Heart right ventricle (tissue), 16 donors: Measurements from ENCODE around the gene MLXIPL. TPM values are rescaled to one million over a fixed set of nuclear protein-coding genes. Genes with fewer than 3 reads are reported as not detected.
"Not testable (repeated sequence)": the region's sequence is repeated elsewhere in the genome, so short reads cannot be mapped to it uniquely, and the experiment has no call there.

ENCODE experiments used
- ATAC-seq, 8 donors: fragments of 200-7000 bp; cut with Tn5 transposase; one replicate each; pipeline ENCODE4 v1.9.1; 2020; ENCODE audit warnings: mild to moderate bottlenecking in 8 of 8, moderate library complexity in 8 of 8, moderate number of reproducible peaks in 1 of 8
- DNase-seq, 2 donors: peaks; one replicate each; pipeline ENCODE4 v3.0.0-alpha.2; 2020
- H3K27ac ChIP-seq, 10 donors: fragments of 200-600 bp; sonication (generic) in 2 of 10; one replicate each; pipeline versions ENCODE4 v1.5.0 to v1.8.0; 2020 to 2022; ENCODE audit warnings: mild to moderate bottlenecking in 3 of 10
- H3K27me3 ChIP-seq, 7 donors: fragments of 200-600 bp; one replicate each; pipeline ENCODE4 v1.8.0; 2021 to 2022; ENCODE audit warnings: mild to moderate bottlenecking in 2 of 7
- H3K36me3 ChIP-seq, 9 donors: fragments of 200-600 bp; sonication (generic) in 1 of 9; one replicate each; pipeline versions ENCODE4 v1.5.0 to v1.8.0; 2020 to 2022; ENCODE audit warnings: mild to moderate bottlenecking in 2 of 9
- H3K4me1 ChIP-seq, 9 donors: fragments of 200-600 bp; sonication (generic) in 1 of 9; one replicate each; pipeline versions ENCODE4 v1.5.0 to v1.8.0; 2020 to 2022; ENCODE audit warnings: mild to moderate bottlenecking in 4 of 9
- H3K4me3 ChIP-seq, 10 donors: fragments of 200-600 bp; sonication (generic) in 2 of 10; one replicate each; pipeline versions ENCODE4 v1.5.0 to v1.8.0; 2020 to 2022; ENCODE audit warnings: mild to moderate bottlenecking in 7 of 10, moderate library complexity in 2 of 10
- H3K9me3 ChIP-seq, 11 donors: fragments of 200-600 bp in 10 of 11; sonication (generic) in 2 of 11; one replicate each; pipeline versions ENCODE4 v1.5.0 to v1.8.0; 2013 to 2022; ENCODE audit warnings: mild to moderate bottlenecking in 2 of 11, control low read depth in 1 of 11, moderate library complexity in 1 of 11
- CTCF ChIP-seq, 9 donors: fragments of 200-600 bp; sonication (generic) in 2 of 9; IDR thresholded peaks; one replicate each; pipeline versions ENCODE4 v1.5.0 to v1.8.0; 2021 to 2022; ENCODE audit warnings: antibody characterized with exemption in 9 of 9, mild to moderate bottlenecking in 5 of 9, moderate library complexity in 1 of 9
- WGBS, 2 donors: extraction: QIAGEN DNeasy Blood & Tissue Kit; methylation state at CpG; one replicate each; pipeline ENCODE4 v1.1.7; 2013; ENCODE audit warnings: inconsistent platforms in 1 of 2; 5-methylcytosine and 5-hydroxymethylcytosine counted together
- intact Hi-C, 10 donors: fragments of 100-400 bp; cut with DNase I; formaldehyde crosslinking; loops; one replicate each; pipeline versions ENCODE4 v1.11.1 to v1.14.2; 2022
- polyA plus RNA-seq, 2 donors: library from polyadenylated mRNA; stranded (reverse); fragments of 200-250 nt; gene quantifications; one replicate each; pipeline ENCODE4 v1.2.3, GENCODE V29; 2013
- total RNA-seq, 10 donors: library from RNA; stranded (reverse); fragmentation: NEBNext Ultra II Directional in 3 of 10; extraction: Animal tissue kit (Norgen Biotek cat#: 25700) in 3 of 10; gene quantifications; one replicate each; pipeline versions ENCODE4 v1.2.1 to v1.2.4, GENCODE V29; 2021 to 2023
- donor health status: Arrhythmogenic right ventricular cardiomyopathy.
- donor health status: ischemic (EF 13 %, LVEDD 7.1; RV severe dilation, severe dysfunction).
- donor health status: healthy with polysubstance abuse.
- donor health status: DM: no; HTN: yes; CAD: no.
- donor health status: DM: no; HTN: no; CAD: no.
- donor health status: ischemic (EF 25% LVEDD 6.9; RV normal size, moderate dysfunction).
- donor health status: ischemic (EF 25% LVEDD 5.7; RV mildly dilated, moderate dysfunction).
- donor health status: healthy.
- donor health status: DM: yes; HTN: yes; CAD: no.
- donor health status: Ischemic cardiomyopathy.
- donor health status: ischemic (EF 35%, LVEDD 5.7; RV mildly dilated, moderate dysfunction).
- donor health status: nonischemic (EF 11% LVEDD 7.7; RV severe dilation, severe dysfunction).
- donor health status: DM: yes; HTN: yes; CAD: no.
- donor health status: PGD.
- donor health status: ischemic (EF 29% LVEDD 5.4; RV normal size, mild dysfunction).
- donor health status: nonischemic (EF 23%, LVEDD 6.1; RV moderate dilation, normal function).

Gene MLXIPL
- total and polyA plus RNA-seq, 12 donors = 0.28 to 22.8 (median 2.4) TPM; not detected in 2

GRCh38 chr7:73570521-73570920, 53.8 kb downstream of the MLXIPL start:
- H3K36me3 ChIP-seq = peaks cover 7 to 72% (median 44%) of the 10 kb centered on the region in 9 donors

GRCh38 chr7:73569042-73569608, 55.2 kb downstream of the MLXIPL start:
- ATAC-seq = no peak
- Histone ChIP-seq H3K4me1 (peaks cover 0 to 18% (median 0%) of the 10 kb centered on the region in 9 donors), H3K9me3 (no peaks in the 10 kb centered on the region), H3K27ac (no peak overlapping the region), H3K27me3 (no peaks in the 10 kb centered on the region), H3K36me3 (peaks cover 7 to 60% (median 40%) of the 10 kb centered on the region in 9 donors), H3K4me3 (no peak overlapping the region)
- intact Hi-C loops = no loop called here
- TF ChIP-seq CTCF (IDR thresholded peaks at IDR 0.05) = no peak
- no peak for DNase-seq
- 77 to 82% methylated on average over 5 of the region's 5 CpGs for WGBS, 2 donors

More at GRCh38 chr7:73570521-73570920, 53.8 kb downstream of the MLXIPL start:
- DNase-seq (no peak), ATAC-seq (peak in 1 of 8 donors; percentile 27)
- Histone ChIP-seq H3K9me3 (no peaks in the 10 kb centered on the region), H3K4me1 (peaks cover 0 to 16% (median 0%) of the 10 kb centered on the region in 9 donors), H3K27ac (no peak overlapping the region), H3K4me3 (no peak overlapping the region), H3K27me3 (no peaks in the 10 kb centered on the region)
- no peak for TF ChIP-seq CTCF (IDR thresholded peaks at IDR 0.05)
- intact Hi-C loops = loop anchor here in 1 of 10 donors (10.0 kb wide), 1 partner anchor 114 kb away; the partner anchor contains the start of genes BUD23 and DNAJC30
- WGBS, 2 donors = 96% methylated on average over 22 of the region's 22 CpGs

- intact Hi-C loops = no loop called here
- Histone ChIP-seq H3K27me3 (no peaks in the 10 kb centered on the region), H3K4me1 (peaks cover 0 to 18% (median 0%) of the 10 kb centered on the region in 9 donors), H3K9me3 (no peaks in the 10 kb centered on the region), H3K36me3 (peaks cover 6 to 49% (median 29%) of the 10 kb centered on the region in 9 donors), H3K4me3 (no peak overlapping the region), H3K27ac (no peak overlapping the region)
- DNase-seq = no peak
- ATAC-seq = peak in 1 of 8 donors; percentile 23
- WGBS, 2 donors = 80 to 82% methylated on average over 12 of the region's 12 CpGs
- TF ChIP-seq CTCF (IDR thresholded peaks at IDR 0.05) = no peak
These were observed 56.3 kb downstream of the MLXIPL start for GRCh38 chr7:73567846-73568685.

GRCh38 chr7:73567140-73567539, 57.2 kb downstream of the MLXIPL start:
- intact Hi-C loops = no loop called here
- ATAC-seq (no peak), DNase-seq (no peak)
- peaks cover 0 to 18% (median 0%) of the 10 kb centered on the region in 9 donors for H3K4me1 ChIP-seq
- H3K4me3 ChIP-seq = no peak overlapping the region
- TF ChIP-seq CTCF (IDR thresholded peaks at IDR 0.05) = no peak
- H3K27ac ChIP-seq = no peak overlapping the region
- 86 to 87% methylated on average over 4 of the region's 4 CpGs for WGBS, 2 donors
- H3K27me3 ChIP-seq = no peaks in the 10 kb centered on the region
- H3K9me3 ChIP-seq = no peaks in the 10 kb centered on the region
- H3K36me3 ChIP-seq = peaks cover 0 to 40% (median 20%) of the 10 kb centered on the region in 9 donors

- ATAC-seq, intact Hi-C loops: not testable (repeated sequence)
These were observed 57.9 kb downstream of the MLXIPL start for GRCh38 chr7:73566431-73566830.

More at GRCh38 chr7:73566431-73566830, 57.9 kb downstream of the MLXIPL start:
- Histone ChIP-seq H3K4me1 (peaks cover 0 to 18% (median 0%) of the 10 kb centered on the region in 9 donors), H3K27ac (peak overlapping the region in 1 of 10 donors; percentile 53), H3K36me3 (peaks cover 0 to 33% (median 14%) of the 10 kb centered on the region in 9 donors), H3K4me3 (peak overlapping the region in 4 of 10 donors; percentile 21 to 51 (median 35))
- not testable (repeated sequence) for DNase-seq, H3K27me3 ChIP-seq, H3K9me3 ChIP-seq
